ENCODE measurements around the gene OR2H1. TPM values are rescaled to one million over a fixed set of nuclear protein-coding genes. Genes with fewer than 3 reads are reported as not detected.
A peak's percentile ranks its signal among the peaks of the same experiment; 100 is the strongest.

OR2H1 gene
- total and polyA plus RNA-seq, 9 of the 15 experiments (the other 6 are each of a cell fraction or from before 2014, with no cell fraction given) = not detected

GRCh38 chr6:29487660-29488059 lies 30.7 kb downstream of the OR2H1 start, which contains the start of gene MAS1L (continued):
- TF ChIP-seq BACH1 (tag; IDR thresholded peaks at IDR 0.05) (peak; percentile 73; the same call in 1 of the 2 replicates), DEAF1 (CRISPR knock-in tag; IDR thresholded peaks at IDR 0.05) (0 out of 2 replicates have a peak, but pooled peaks have one; percentile 3)

- Histone ChIP-seq H3K9ac (ENCODE audit: insufficient read depth in 1 of 2, low read depth in 2 of 2, low read length in 2 of 2) (no peak overlapping the region), H3K79me2 (ENCODE audit: control insufficient read depth, insufficient read depth, low read length) (no peaks in the 10 kb centered on the region), H3K4me2 (ENCODE audit: insufficient read depth, low read length) (no peak overlapping the region), H3K4me1 (replicated peaks in 1 of 2; ENCODE audit: control insufficient read depth in 2 of 2, insufficient read depth in 2 of 2, low read length in 2 of 2) (peaks cover 8 to 39% of the 10 kb centered on the region in 2 experiments; a peak in 4 of 5 replicates), H3K9me1 (ENCODE audit: control insufficient read depth, insufficient read depth, low read length) (no peaks in the 10 kb centered on the region), H3K4me3 (no peak overlapping the region), H3K27ac (ENCODE audit: extremely low read depth, low read depth, low read length) (no peak overlapping the region), H3K27me3 (ENCODE audit: control insufficient read depth in 2 of 2, insufficient read depth in 2 of 2, low read length in 2 of 2) (no peaks in the 10 kb centered on the region), H3K36me3 (ENCODE audit: control insufficient read depth, insufficient read depth, low read length) (no peaks in the 10 kb centered on the region), H3K9me3 (replicated peaks; ENCODE audit: control insufficient read depth, insufficient read depth, low read depth, low read length) (no peaks in the 10 kb centered on the region), H4K20me1 (replicated peaks; ENCODE audit: control insufficient read depth, insufficient read depth, low read length) (no peaks in the 10 kb centered on the region), H2AFZ (ENCODE audit: low read depth, low read length) (no peak overlapping the region)
- DNase-seq (ENCODE audit: extremely low read depth in 1 of 4, low spot score in 3 of 4) = no peak
- TF ChIP-seq ZNF274 (IDR thresholded peaks at IDR 0.05; ENCODE audit: borderline replicate concordance, low read depth, low read length) = peak; percentile 32; the same call in 1 of the 2 replicates
- TF ChIP-seq CHD2 (IDR thresholded peaks at IDR 0.05; ENCODE audit: low read depth, low read length) = no peak
- no peak for ATAC-seq
- in situ Hi-C loops (cut with MboI) (no loop called here), intact Hi-C loops (cut with micrococcal nuclease) (no loop called here)
- BruUV-seq (replicated peaks) = no TSS peak
- POLR2A ChIA-PET = no interaction called here
- CTCF ChIA-PET (ENCODE audit: low intra/inter-chr PET ratio) = no interaction called here
- FAIRE-seq = no peak
Measured at GRCh38 chr6:29488874-29489273, 31.9 kb downstream of the OR2H1 start.
